ENCODE data around the gene PSMB5.

The PSMB5 gene

DNA sequence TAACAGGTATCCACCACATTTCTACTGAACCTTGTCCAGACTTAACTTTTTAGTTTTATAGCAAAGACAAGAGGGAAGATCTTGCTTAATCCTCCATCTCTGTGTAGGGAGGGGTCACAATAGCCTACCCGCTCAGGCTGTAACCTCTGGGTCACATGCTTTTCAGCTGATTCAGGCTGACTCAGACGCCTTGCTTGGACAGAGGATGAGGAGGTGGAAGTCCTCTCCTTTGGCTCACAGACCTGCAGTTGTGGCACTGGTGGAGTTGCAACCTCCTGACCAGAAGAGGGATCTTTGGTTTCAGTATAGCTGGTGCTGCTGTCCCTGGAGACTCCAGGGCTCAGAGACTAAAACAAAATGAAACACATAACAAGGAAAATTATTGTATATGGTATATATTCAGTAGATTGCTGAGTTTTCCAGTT is 44.0 kb upstream of the PSMB5 start (continued):
- TF ChIP-seq, protein P1, sequence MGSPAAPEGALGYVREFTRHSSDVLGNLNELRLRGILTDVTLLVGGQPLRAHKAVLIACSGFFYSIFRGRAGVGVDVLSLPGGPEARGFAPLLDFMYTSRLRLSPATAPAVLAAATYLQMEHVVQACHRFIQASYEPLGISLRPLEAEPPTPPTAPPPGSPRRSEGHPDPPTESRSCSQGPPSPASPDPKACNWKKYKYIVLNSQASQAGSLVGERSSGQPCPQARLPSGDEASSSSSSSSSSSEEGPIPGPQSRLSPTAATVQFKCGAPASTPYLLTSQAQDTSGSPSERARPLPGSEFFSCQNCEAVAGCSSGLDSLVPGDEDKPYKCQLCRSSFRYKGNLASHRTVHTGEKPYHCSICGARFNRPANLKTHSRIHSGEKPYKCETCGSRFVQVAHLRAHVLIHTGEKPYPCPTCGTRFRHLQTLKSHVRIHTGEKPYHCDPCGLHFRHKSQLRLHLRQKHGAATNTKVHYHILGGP (tag by site-specific recombination; IDR thresholded peaks at IDR 0.05): no peak
- no peak for TF ChIP-seq SCRT2 (tag by site-specific recombination; IDR thresholded peaks at IDR 0.05)
- no peak for TF ChIP-seq ZNF670 (tag by site-specific recombination; IDR thresholded peaks at IDR 0.05; ENCODE audit: low read depth)
- TF ChIP-seq ZNF521 (tag by site-specific recombination; IDR thresholded peaks at IDR 0.05): no peak
- no peak for TF ChIP-seq ZNF280D (tag by site-specific recombination; IDR thresholded peaks at IDR 0.05)
- TF ChIP-seq, protein P2, sequence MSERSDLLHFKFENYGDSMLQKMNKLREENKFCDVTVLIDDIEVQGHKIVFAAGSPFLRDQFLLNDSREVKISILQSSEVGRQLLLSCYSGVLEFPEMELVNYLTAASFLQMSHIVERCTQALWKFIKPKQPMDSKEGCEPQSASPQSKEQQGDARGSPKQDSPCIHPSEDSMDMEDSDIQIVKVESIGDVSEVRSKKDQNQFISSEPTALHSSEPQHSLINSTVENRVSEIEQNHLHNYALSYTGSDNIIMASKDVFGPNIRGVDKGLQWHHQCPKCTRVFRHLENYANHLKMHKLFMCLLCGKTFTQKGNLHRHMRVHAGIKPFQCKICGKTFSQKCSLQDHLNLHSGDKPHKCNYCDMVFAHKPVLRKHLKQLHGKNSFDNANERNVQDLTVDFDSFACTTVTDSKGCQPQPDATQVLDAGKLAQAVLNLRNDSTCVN (tag by site-specific recombination; optimal IDR thresholded peaks at IDR 0.05): no peak
- TF ChIP-seq, protein P3, sequence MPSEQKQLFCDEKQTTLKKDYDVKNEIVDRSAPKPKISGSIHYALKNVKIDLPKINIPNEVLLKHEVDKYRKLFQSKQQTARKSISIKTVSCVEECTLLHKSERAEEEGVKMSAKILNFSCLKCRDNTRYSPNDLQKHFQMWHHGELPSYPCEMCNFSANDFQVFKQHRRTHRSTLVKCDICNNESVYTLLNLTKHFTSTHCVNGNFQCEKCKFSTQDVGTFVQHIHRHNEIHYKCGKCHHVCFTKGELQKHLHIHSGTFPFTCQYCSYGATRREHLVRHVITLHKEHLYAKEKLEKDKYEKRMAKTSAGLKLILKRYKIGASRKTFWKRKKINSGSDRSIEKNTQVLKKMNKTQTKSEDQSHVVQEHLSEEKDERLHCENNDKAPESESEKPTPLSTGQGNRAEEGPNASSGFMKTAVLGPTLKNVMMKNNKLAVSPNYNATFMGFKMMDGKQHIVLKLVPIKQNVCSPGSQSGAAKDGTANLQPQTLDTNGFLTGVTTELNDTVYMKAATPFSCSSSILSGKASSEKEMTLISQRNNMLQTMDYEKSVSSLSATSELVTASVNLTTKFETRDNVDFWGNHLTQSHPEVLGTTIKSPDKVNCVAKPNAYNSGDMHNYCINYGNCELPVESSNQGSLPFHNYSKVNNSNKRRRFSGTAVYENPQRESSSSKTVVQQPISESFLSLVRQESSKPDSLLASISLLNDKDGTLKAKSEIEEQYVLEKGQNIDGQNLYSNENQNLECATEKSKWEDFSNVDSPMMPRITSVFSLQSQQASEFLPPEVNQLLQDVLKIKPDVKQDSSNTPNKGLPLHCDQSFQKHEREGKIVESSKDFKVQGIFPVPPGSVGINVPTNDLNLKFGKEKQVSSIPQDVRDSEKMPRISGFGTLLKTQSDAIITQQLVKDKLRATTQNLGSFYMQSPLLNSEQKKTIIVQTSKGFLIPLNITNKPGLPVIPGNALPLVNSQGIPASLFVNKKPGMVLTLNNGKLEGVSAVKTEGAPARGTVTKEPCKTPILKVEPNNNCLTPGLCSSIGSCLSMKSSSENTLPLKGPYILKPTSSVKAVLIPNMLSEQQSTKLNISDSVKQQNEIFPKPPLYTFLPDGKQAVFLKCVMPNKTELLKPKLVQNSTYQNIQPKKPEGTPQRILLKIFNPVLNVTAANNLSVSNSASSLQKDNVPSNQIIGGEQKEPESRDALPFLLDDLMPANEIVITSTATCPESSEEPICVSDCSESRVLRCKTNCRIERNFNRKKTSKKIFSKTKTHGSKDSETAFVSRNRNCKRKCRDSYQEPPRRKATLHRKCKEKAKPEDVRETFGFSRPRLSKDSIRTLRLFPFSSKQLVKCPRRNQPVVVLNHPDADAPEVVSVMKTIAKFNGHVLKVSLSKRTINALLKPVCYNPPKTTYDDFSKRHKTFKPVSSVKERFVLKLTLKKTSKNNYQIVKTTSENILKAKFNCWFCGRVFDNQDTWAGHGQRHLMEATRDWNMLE (tag by site-specific recombination; conservative IDR thresholded peaks at IDR 0.05; ENCODE audit: low read depth): no peak

- Histone ChIP-seq H3K9me3 (ENCODE audit: control insufficient read depth, insufficient read depth, low read depth, low read length) (no peaks in the 10 kb centered on the region), H3K4me1 (ENCODE audit: control insufficient read depth, insufficient read depth, low read length) (no peaks in the 10 kb centered on the region), H3K36me3 (ENCODE audit: control insufficient read depth in 2 of 2, insufficient read depth in 1 of 2, low read length in 2 of 2) (peaks cover 53 to 85% of the 10 kb centered on the region in 2 experiments), H3K27ac (ENCODE audit: extremely low read depth, low read depth, low read length) (no peak overlapping the region), H3K4me3 (ENCODE audit: low read depth, low read length) (no peak overlapping the region)
- CTCF ChIA-PET: interaction anchor here (0.6 to 4.3 kb wide), 19 partner anchors 9 to 388 kb away, joined by 3 to 44 read pairs (median 10); partner anchors contain the start of genes ACIN1 and C14orf119
- POLR2A ChIA-PET: interaction anchor here (1.6 to 2.5 kb wide), 2 partner anchors 11 to 17 kb away, joined by 3 to 15 read pairs; partner anchors contain the start of genes ACIN1 and C14orf119
- TF ChIP-seq ZNF133 (tag by site-specific recombination; IDR thresholded peaks at IDR 0.05) (no peak), ZFP3 (tag by site-specific recombination; IDR thresholded peaks at IDR 0.05; ENCODE audit: low read depth) (no peak), ZNF114 (tag by site-specific recombination; IDR thresholded peaks at IDR 0.05) (no peak), ZNF555 (tag by site-specific recombination; conservative IDR thresholded peaks at IDR 0.05) (no peak), ZNF202 (tag by site-specific recombination; IDR thresholded peaks at IDR 0.05; ENCODE audit: borderline replicate concordance) (no peak), ZNF513 (tag by site-specific recombination; IDR thresholded peaks at IDR 0.05) (no peak), MYNN (tag by site-specific recombination; IDR thresholded peaks at IDR 0.05; ENCODE audit: borderline replicate concordance) (no peak), TRIM28 (IDR thresholded peaks at IDR 0.05; ENCODE audit: borderline replicate concordance, low read length) (no peak), ZNF184 (tag by site-specific recombination; IDR thresholded peaks at IDR 0.05) (no peak)
- TF ChIP-seq, protein P4, sequence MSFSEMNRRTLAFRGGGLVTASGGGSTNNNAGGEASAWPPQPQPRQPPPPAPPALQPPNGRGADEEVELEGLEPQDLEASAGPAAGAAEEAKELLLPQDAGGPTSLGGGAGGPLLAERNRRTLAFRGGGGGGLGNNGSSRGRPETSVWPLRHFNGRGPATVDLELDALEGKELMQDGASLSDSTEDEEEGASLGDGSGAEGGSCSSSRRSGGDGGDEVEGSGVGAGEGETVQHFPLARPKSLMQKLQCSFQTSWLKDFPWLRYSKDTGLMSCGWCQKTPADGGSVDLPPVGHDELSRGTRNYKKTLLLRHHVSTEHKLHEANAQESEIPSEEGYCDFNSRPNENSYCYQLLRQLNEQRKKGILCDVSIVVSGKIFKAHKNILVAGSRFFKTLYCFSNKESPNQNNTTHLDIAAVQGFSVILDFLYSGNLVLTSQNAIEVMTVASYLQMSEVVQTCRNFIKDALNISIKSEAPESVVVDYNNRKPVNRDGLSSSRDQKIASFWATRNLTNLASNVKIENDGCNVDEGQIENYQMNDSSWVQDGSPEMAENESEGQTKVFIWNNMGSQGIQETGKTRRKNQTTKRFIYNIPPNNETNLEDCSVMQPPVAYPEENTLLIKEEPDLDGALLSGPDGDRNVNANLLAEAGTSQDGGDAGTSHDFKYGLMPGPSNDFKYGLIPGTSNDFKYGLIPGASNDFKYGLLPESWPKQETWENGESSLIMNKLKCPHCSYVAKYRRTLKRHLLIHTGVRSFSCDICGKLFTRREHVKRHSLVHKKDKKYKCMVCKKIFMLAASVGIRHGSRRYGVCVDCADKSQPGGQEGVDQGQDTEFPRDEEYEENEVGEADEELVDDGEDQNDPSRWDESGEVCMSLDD (tag by site-specific recombination; IDR thresholded peaks at IDR 0.05): no peak
- TF ChIP-seq, protein P5, sequence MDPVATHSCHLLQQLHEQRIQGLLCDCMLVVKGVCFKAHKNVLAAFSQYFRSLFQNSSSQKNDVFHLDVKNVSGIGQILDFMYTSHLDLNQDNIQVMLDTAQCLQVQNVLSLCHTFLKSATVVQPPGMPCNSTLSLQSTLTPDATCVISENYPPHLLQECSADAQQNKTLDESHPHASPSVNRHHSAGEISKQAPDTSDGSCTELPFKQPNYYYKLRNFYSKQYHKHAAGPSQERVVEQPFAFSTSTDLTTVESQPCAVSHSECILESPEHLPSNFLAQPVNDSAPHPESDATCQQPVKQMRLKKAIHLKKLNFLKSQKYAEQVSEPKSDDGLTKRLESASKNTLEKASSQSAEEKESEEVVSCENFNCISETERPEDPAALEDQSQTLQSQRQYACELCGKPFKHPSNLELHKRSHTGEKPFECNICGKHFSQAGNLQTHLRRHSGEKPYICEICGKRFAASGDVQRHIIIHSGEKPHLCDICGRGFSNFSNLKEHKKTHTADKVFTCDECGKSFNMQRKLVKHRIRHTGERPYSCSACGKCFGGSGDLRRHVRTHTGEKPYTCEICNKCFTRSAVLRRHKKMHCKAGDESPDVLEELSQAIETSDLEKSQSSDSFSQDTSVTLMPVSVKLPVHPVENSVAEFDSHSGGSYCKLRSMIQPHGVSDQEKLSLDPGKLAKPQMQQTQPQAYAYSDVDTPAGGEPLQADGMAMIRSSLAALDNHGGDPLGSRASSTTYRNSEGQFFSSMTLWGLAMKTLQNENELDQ (tag by site-specific recombination; IDR thresholded peaks at IDR 0.05; ENCODE audit: low read depth): no peak
These were observed 43.3 kb upstream of the PSMB5 start for GRCh38 chr14:23077962-23078361.

All from HEK293 (cell line).